Measurements from ENCODE around the gene OR12D1. TPM values are rescaled to one million over a fixed set of nuclear protein-coding genes. Genes with fewer than 3 reads are reported as not detected.

OR12D1 gene
- polyA plus RNA-seq, 1 experiment, result not detected

- H3K27me3 ChIP-seq (ENCODE audit: control insufficient read depth, insufficient read depth, low read length), result no peaks in the 10 kb centered on the region
- H3K4me3 ChIP-seq (ENCODE audit: low read depth, low read length), result no peak overlapping the region
- DNase-seq (ENCODE audit: low read depth, low spot score), result no peak
- H3K9me3 ChIP-seq (ENCODE audit: control insufficient read depth, insufficient read depth, low read length), result peaks cover 4% of the 10 kb centered on the region
- ChIA-PET POLR2A (no interaction called here), CTCF (no interaction called here)
- TF ChIP-seq CTCF (IDR thresholded peaks at IDR 0.05; ENCODE audit: low read depth, low read length), result no peak
- no peak overlapping the region for H3K27ac ChIP-seq (ENCODE audit: low read depth, low read length)
These were observed 46.5 kb downstream of the OR12D1 start for GRCh38 chr6:29461021-29461814.

- DNase-seq (ENCODE audit: low read depth, low spot score), result no peak
- no peak overlapping the region for H3K4me3 ChIP-seq (ENCODE audit: low read depth, low read length)
- H3K27ac ChIP-seq (ENCODE audit: low read depth, low read length), result no peak overlapping the region
- ChIA-PET CTCF (no interaction called here), POLR2A (no interaction called here)
- H3K9me3 ChIP-seq (ENCODE audit: control insufficient read depth, insufficient read depth, low read length), result peaks cover 4% of the 10 kb centered on the region
- H3K27me3 ChIP-seq (ENCODE audit: control insufficient read depth, insufficient read depth, low read length), result no peaks in the 10 kb centered on the region
- TF ChIP-seq CTCF (IDR thresholded peaks at IDR 0.05; ENCODE audit: low read depth, low read length), result no peak
These were observed 47.3 kb downstream of the OR12D1 start for GRCh38 chr6:29462022-29462421.

GRCh38 chr6:29465279-29465678 lies 50.6 kb downstream of the OR12D1 start:
- CTCF ChIA-PET, result no interaction called here
- no peak for DNase-seq (ENCODE audit: low read depth, low spot score)
- no peak for TF ChIP-seq CTCF (IDR thresholded peaks at IDR 0.05; ENCODE audit: low read depth, low read length)
- Histone ChIP-seq H3K27me3 (ENCODE audit: control insufficient read depth, insufficient read depth, low read length) (no peaks in the 10 kb centered on the region), H3K9me3 (ENCODE audit: control insufficient read depth, insufficient read depth, low read length) (peaks cover 4% of the 10 kb centered on the region), H3K27ac (ENCODE audit: low read depth, low read length) (no peak overlapping the region), H3K4me3 (ENCODE audit: low read depth, low read length) (no peak overlapping the region)
- POLR2A ChIA-PET, result no interaction called here

- DNase-seq (ENCODE audit: low read depth, low spot score), result no peak
- Histone ChIP-seq H3K9me3 (ENCODE audit: control insufficient read depth, insufficient read depth, low read length) (peaks cover 4% of the 10 kb centered on the region), H3K27ac (ENCODE audit: low read depth, low read length) (no peak overlapping the region), H3K27me3 (ENCODE audit: control insufficient read depth, insufficient read depth, low read length) (no peaks in the 10 kb centered on the region), H3K4me3 (ENCODE audit: low read depth, low read length) (no peak overlapping the region)
- TF ChIP-seq CTCF (IDR thresholded peaks at IDR 0.05; ENCODE audit: low read depth, low read length), result no peak
- POLR2A ChIA-PET, result no interaction called here
- CTCF ChIA-PET, result no interaction called here
These were observed 51.1 kb downstream of the OR12D1 start for GRCh38 chr6:29465801-29466200.

- Histone ChIP-seq H3K9me3 (ENCODE audit: control insufficient read depth, insufficient read depth, low read length) (peaks cover 4% of the 10 kb centered on the region), H3K27me3 (ENCODE audit: control insufficient read depth, insufficient read depth, low read length) (no peaks in the 10 kb centered on the region), H3K27ac (ENCODE audit: low read depth, low read length) (no peak overlapping the region), H3K4me3 (ENCODE audit: low read depth, low read length) (no peak overlapping the region)
- ChIA-PET CTCF (no interaction called here), POLR2A (no interaction called here)
- DNase-seq (ENCODE audit: low read depth, low spot score), result no peak
- no peak for TF ChIP-seq CTCF (IDR thresholded peaks at IDR 0.05; ENCODE audit: low read depth, low read length)
These were observed 51.5 kb downstream of the OR12D1 start for GRCh38 chr6:29466241-29466640.

Other genes starting within 250 kb of the OR12D1 start
- gene OR2J2, start 244.0 kb upstream of the OR12D1 start, polyA plus RNA-seq (2011; rRNA removed), result not detected in 2 replicates
- not detected in 2 replicates for gene OR14J1, start 113.2 kb upstream of the OR12D1 start, polyA plus RNA-seq (2011; rRNA removed)
- gene OR5V1, start 46.1 kb upstream of the OR12D1 start, polyA plus RNA-seq (2011; rRNA removed), result not detected in 2 replicates
- gene OR12D3, start 39.6 kb upstream of the OR12D1 start, polyA plus RNA-seq (2011; rRNA removed), result not detected in 2 replicates
- not detected in 2 replicates for gene OR12D2, start 19.3 kb upstream of the OR12D1 start, polyA plus RNA-seq (2011; rRNA removed)
- not detected in 2 replicates for gene OR10C1, start 24.4 kb downstream of the OR12D1 start, polyA plus RNA-seq (2011; rRNA removed)
- gene OR11A1, start 42.1 kb downstream of the OR12D1 start, polyA plus RNA-seq (2011; rRNA removed), result not detected in 2 replicates
- gene OR2H1, start 42.2 kb downstream of the OR12D1 start, polyA plus RNA-seq (2011; rRNA removed), result not detected in 2 replicates
- gene MAS1L, start 73.0 kb downstream of the OR12D1 start, polyA plus RNA-seq (2011; rRNA removed), result not detected in 2 replicates
- not detected in 2 replicates for gene UBD, start 144.8 kb downstream of the OR12D1 start, polyA plus RNA-seq (2011; rRNA removed)
- gene OR2H2, start 170.2 kb downstream of the OR12D1 start, polyA plus RNA-seq (2011; rRNA removed), result not detected in 2 replicates
- 14.6 and 16.5 TPM in 2 replicates for gene GABBR1, start 218.3 kb downstream of the OR12D1 start, polyA plus RNA-seq (2011; rRNA removed)
- not detected in 2 replicates for gene MOG, start 242.2 kb downstream of the OR12D1 start, polyA plus RNA-seq (2011; rRNA removed)

Data from AG04450 (cell line).